Dedifferentiated amniotic fluid mesenchymal stem cell (primary cell): ENCODE data around the gene FEV.

Experiments used
- DNase-seq: peaks from one replicate; pipeline ENCODE4 v3.0.0-alpha.2; 2016; ENCODE audit errors: extremely low spot score

The FEV gene

DNA sequence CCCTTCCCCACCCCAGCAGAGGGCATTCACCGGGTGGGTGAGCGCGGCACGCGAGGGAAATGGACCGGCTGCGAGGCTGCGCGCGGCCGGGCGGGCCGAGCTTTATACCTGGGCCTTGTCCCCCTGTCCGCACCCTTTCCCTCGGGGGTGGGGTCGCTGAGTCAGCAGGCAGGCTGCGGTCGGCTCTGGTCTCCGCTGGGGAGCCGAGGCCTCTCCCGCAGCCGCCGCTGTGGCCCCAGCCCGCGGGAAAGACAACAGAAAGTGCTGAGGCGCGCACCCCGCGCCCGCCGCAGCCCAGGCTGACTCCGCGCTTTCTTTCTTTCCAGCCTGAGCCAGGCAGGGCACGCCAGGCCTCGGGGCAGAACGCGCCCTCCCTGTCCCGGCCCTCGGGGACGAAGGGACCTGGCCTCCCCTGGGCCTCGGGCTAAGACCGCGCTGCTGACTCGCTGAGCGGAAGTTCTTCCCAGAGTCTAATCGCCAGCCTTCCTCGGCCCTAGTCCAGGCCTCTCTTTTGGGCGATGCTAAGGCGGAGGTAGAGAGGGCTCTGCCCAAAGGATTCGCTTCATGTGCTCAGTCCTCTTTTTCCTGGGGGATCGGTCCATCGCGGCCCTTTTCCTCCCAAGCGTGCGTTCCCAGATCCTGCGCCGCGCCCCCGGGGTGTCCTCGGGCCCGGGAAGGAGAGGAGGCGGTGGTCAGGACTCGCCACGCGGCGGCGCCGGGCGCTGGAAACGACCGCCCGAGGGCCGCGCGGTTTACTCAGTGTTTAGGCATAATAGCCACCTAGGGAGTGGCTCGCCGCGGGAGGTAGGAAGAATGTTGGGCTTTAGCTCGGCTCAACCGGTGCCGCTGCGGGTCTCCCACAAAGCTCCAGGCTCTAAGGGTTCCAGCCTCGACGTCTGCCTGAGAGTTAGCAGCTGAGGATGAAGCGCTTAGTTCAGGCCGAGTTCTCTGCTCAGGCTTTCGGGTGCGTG is 8.6 kb upstream of the FEV start, which contains the start of gene CRYBA2:
TSS of gene CRYBA2 (minus strand) at position 78 of the 971 bp plus-strand sequence. CDS start 246 bp downstream, outside the sequence.
- no peak for DNase-seq

DNA sequence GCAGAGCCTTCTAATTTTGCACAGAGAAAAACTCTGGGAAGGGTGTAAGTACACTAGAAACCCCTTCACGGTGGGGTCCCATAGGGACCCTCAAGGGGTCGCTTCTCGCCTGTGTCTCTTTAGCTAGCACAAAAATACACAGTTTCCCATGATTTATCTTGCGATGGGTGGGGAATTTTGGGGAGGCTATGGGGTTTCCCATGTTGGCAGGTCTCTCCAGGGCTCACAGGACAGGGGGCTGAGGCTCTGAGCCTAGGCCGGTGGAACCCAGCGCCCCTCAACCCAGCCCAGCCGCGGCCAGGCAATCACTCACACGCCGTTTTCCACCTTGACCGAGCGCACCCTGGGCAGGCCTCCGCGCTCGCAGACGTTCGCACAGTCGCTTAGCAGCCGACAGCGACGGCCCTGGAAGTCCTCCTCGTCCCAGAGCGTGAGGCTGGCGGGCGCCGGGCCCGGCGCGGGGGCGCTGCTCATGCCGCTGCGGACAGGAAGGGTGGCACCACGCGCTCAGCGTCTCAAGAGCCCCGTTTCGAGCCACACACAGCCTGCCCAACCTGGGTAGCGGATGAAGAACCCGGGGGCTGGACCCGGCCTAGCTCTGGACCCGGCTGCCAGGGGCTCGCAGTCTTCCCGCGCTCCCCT is 7.8 kb upstream of the FEV start:
- DNase-seq, result no peak

DNA sequence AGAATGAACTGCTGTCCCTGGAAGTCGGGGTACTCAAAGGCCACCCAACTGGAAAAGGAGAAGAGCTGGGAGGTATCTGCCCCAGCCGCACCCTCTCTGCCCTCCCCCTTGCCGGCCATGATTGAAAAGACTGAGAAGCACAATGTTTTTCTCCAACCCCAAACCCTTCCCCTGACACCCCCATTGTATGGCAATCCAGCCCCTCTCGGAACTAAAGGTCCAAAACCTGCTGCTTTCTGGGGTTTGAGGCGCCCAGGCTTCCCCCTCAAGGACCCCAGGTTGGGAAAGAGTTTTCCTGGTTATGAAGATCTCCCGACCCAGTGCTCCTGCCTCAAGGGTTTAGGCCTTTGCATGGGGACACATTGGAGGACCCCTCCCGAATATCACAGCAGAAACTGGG is 7.2 kb upstream of the FEV start:
- no peak for DNase-seq

DNA sequence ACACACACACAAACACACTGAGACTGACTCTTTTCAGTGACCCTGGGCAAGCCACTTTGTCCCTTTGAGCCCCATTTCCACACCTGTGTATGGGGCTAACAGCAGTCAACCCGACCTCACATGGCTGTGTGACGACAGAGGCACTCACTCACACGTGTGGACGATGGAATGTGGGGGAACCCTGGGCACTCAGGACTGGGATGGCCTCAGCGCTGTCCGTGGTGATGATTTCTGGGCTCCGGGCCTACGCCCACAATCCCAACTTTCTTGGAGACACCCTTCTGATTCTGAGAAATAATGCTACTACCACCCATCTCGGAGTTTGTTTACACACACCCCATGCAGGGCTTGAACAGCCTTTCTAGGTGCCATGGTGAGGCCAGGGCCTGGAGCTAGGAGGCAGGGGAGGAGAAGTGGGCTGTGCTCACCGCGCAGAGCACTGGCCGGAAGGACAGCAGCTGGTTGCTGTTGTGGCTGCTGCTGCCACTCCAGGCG is 6.7 kb upstream of the FEV start:
- DNase-seq, result no peak

DNA sequence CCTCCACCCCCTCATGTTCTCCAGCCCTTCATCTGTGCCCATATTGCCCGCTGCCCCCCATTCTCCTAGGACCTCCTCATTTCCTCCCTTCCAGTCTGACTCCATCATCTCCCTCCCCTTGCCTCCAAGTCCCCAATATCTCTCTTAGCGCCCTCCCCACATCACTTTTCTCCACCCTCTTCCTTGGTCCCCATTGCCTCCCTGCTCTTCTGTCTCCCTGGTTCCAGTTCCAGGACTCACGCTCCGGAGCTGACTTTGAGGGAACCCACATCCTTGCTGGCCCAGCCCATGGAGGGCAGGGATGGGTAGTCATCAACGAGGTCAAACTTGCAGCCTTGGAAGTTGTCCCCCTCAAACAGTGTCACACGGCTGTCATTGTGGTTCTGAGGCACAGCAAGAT is 5.6 kb upstream of the FEV start:
- no peak for DNase-seq

DNA sequence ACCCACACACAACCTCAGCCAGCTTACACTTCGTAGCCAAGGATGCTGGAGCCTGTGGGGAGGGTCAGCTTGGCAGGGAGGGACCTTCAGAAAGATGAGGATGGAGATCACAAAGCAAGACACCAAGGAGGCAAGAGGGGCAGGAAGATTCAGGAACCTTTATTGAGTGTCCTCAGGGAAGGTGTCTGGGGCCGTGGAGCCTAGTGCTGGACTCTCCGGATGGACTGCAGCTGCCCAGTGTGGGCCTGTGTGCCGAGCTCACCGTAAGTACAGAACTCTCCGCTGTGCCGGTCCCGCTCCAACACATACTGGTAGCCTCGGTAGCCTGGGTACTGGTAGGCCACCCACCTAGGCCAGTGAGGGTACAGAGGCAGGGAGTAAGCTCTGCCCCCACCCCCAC is 5.1 kb upstream of the FEV start:
- DNase-seq, result no peak

DNA sequence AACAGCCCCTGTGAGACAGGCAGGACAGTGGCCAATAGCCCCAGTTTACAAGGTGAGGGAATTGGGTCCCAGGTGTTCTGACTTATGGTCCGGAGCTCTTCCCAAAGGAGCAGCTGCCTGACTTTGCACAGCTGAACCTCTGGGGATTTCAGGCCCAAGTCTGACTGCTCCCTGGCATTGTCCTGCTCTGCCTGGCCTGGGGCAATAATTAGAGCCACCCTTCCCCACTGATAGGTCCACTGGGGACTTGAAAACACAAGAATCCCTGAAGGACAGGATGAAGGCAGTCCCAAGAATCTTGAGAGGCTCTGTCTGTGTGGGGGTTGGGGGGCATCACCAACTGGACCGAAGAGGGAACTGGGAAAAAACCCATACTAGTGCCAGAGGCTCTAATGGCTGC is 3.7 kb upstream of the FEV start:
- DNase-seq, result no peak

DNA sequence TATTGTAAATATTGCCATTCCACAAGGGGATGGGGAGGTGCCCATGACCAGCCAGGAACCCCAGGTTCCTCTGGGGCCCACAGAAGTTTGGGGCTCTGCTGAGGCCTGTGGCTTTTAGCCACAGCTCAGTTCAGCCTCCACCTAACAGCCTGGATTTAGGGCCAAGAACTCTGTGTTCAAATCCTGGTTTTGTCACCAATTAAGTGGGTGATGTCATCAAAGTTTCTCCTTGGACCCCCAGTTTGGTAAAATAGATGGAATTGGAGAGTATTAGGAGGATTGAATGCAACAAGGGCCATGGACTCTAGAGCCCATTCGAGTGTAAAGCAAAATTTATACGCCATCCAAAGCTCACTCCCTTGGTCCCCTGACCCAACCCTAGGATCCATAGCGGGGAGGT is 3.2 kb upstream of the FEV start:
- no peak for DNase-seq

DNA sequence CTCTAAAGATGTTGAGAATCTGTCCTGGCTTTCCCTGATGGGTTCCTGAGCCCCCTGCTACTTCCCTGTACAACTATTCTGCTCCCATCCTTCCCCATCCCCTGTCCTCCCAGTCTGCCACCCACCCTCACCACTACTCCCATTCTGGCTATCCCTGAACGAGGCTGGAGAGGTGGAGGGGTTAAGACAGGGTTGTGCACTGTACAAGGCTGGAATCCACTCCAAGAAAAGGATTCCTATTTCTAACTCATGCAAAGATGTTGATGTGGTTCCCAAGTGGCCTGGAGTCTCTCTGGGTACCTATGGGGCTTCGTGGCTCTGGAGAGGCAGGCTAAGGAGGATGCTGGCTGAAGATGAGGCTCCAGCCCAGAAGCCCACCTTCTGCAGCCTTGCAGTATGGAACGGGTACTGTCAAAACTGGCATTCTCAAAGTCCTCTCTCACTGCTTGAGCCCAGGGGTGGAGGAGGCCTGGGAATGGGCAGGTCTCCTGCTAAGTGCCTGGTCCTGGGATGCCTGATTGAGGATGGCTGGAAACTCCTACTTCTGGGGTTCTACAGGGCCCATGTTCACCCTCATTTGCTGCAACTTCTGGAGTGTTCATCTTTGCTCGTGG is 1.3 kb upstream of the FEV start:
- DNase-seq, result no peak

DNA sequence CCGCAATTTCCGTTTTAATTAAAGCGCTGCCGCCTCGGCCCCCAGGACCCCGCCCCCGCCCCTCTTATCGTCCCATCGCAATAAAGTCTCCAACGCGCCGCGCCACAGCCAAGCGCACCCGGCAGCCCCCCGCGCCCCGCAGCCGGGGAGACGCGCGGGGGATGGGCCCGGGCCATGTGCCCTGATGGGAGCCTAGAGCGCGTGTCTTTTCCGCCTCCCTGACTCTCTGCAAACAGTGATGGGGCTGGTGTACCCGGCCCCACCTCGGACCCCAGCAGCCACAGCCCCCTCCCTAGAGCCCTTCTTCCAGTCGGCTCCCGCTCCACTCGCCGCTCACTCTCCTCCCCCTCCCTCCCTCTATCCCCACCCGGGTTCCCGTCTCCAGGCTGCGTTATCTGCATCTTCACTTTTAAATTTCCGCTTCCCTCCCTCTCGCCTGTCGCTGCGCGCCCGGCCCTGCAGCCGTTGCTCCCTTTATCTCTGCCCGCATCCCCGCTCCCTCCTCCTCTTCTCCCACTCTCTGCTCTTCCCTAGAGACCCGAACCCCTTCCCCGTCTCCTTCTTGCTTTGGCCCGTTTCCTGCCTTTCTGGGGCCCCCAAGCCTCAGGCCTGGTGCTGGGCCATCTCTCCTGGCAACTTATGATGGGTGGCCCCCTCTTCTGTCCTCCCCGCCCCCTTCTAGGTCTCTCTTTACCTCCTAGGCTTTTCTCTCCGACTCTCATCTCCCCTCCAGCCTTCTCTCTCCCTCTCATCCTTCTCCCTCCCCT is 524 bp upstream of the FEV start:
- no peak for DNase-seq

DNA sequence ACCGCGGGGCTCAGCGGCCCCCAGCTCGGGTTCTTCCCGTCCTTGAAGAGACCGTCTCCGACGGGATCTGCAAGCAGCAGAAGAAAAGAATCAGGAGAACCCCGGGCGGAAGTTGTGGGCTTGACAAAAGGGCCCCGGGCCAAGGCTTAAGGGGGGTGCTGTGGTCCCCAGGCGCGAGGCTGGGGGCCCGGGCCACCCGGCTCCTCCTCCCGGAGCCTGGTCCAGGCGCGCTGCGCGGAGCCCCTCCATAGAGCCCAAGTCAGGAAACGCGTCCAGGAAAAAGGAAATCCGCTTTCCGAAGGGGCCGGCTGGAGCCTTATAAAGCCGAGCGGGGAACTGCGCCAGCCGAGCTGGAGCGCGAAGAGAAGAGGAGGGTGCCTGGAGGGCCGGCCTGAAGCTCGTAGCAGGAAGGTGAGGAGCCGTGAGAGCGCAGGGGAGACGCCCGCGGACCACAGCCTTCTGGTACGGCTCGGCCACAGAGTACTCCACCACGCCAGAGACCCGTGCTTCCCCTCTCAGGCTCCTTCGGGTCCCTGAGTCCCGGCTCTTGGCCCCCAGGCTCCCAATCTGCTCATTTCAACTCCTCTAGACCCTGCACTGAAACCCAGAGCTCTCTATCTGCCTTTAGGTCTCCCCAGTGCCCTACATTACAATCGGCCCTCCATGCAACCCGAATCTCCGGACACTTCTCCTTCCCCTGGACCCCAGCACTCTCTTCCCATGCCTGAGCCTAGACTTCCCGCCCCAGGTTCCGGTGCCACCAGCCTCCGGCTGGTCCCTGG is 554 bp downstream of the FEV start:
- no peak for DNase-seq

DNA sequence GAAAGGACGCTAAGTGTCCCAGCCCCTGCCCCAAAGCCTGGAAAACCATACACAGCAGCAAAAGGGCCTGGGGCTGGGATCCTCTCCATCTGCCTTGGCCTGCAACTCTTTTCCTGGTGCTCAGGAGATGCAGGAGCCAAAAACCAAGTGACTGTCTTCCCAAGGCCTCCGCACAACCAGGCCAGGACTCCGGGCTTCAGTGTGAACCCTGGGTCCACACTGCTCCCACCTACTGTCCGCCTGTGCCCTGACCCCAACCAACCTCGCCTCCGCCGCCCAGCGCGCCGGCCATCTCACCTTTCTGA is 1.1 kb downstream of the FEV start:
- DNase-seq, result no peak

DNA sequence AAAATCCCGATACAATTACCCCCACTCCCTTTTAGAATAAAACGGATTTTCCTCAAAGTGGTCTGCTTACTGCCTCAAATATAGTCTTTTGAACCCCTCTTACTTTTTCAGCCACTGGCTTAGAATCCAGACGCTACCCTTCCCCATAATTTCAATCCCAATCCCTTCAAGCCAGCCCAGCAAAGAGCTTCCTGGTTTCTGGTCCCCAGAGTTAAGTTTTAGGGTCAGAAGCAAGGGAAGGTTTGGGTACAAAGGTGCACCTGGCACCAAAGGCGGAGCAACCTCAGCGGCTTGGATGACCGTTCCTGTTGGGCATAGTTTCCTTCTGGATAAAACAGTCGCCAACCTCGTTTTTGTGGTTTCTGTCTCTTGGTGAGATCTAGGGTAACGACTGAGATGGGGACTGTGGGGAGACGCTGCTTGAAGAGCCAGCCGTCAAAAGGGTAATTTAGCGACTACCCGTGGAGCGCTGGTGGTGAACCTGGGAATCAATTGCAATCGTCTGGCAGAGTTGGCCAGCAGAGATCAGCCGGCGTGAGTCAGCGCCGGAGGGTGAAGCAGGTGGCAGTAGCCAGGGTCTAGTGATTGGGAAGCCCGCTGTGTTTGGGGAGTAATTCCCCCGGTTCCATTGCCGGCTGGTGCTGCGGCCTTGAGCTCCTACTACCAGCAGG is 1.6 kb downstream of the FEV start:
- DNase-seq, result no peak

DNA sequence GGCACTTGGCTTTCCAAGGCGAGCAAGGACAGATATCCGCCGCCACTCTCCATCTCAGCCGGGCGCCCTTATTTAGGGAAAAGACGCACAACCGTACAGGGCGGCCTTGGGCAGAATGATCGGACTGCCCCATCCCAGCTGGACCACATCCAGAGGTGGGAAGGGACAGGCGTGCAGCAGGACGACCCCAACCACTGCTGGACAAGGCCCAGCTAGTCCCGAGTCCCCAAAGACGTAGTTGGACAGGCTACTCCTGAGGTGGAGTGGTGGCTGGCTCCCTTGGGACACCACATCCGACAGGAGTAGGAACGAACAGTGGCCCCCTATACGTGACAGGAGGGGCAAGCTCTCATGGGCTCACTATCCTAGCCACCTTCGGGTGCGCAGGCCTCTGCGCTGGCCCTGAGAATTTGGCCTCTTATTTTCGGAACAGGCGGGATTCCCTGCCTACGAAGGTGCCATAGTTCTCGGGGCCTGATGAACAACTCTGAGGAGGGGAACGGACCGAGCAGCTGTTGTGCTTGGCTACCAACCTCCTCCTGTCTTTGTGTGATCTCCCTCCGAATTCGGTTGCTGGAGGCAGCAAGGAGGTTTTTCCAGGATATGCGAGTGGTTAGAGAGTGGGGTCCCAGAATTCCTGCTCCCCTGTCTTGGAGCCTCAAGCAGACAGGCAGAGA is 2.3 kb downstream of the FEV start:
- DNase-seq, result no peak

DNA sequence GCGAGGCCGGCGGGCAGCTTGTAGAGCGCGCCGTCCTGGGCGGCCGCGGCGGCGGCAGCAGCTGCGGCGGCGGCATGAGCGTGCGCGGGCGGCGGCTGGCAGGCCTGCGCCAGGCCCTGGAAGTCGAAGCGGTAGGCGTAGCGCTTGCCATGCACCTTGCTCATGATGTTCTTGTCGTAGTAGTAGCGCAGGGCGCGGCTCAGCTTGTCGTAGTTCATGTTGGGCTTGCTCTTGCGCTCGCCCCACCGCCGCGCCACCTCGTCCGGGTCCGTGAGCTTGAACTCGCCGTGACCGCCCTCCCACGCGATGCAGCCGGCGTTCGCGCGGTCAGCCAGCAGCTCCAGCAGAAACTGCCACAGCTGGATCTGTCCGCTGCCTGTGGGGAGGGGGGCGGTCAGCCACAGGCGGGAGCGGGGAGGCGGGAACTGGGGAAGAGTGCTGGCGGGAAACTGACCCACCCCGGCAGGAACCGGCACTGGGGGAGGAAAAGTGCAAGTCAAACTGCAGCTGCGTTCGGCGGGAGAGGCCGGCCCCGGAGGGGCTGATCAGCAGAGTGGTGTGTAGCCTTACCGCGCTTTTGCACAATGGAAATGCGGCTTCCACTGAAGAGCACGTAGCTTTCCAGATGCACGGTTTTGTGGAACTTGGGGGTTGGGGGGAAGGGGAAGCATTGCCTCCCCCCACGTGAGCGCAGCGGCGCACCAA is 3.0 kb downstream of the FEV start:
- DNase-seq, result no peak

DNA sequence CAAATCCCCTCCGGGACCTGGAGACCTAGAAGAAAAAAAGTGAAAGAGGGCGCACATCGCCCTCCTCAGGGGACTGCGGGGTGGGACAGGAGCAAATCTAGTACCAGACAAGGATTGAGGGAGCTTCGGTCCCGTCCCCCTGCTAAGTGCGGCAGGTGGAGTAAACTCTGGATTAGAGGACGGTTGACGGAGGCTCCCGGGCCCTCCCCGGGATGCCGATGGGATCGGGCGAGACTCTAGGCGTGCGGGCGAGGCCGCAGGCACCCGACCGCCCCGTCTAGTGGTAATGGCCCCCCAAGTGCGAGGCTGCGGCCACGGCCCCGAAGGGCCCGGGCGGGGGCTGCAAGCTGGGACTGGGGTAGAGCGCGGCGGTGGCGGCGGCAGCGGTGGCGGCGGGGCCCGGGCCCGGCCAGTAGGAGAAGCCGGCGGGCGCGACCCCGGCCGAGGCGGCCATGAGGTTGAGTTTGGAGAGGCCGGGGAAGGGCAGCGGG is 3.5 kb downstream of the FEV start:
- no peak for DNase-seq

DNA sequence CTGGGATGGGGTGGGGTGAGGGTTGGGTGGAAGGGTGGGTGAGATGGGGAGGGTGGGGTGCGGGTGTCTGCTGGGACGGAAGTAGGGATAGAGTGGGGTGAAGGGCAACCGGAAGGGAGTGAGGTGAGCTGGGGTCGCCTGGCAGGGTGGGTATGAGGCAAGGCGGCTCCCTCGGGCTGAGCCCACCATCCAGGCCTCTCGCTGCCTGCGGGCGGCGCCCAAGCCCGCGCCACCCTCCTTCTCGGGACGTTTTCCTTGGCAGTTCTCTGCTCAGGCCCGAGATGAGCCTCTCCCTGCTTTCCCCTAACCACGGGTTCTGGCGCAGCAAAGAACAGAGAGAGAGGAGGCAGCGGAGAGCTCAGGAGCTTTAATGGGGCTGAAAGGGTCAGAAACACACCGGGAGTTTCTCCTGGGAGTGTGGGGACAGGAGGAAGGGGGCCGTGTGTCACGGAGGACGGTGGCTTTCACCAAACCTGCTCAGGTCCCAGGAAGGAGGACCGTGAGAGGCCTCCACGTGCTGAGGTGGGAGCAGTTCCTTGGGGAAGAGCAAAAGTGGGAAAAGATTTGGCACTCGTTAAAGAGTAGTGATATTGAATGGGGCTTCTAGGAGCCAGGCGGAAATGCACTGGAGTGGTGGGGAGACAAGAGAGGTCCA is 4.1 kb downstream of the FEV start:
- DNase-seq, result no peak

DNA sequence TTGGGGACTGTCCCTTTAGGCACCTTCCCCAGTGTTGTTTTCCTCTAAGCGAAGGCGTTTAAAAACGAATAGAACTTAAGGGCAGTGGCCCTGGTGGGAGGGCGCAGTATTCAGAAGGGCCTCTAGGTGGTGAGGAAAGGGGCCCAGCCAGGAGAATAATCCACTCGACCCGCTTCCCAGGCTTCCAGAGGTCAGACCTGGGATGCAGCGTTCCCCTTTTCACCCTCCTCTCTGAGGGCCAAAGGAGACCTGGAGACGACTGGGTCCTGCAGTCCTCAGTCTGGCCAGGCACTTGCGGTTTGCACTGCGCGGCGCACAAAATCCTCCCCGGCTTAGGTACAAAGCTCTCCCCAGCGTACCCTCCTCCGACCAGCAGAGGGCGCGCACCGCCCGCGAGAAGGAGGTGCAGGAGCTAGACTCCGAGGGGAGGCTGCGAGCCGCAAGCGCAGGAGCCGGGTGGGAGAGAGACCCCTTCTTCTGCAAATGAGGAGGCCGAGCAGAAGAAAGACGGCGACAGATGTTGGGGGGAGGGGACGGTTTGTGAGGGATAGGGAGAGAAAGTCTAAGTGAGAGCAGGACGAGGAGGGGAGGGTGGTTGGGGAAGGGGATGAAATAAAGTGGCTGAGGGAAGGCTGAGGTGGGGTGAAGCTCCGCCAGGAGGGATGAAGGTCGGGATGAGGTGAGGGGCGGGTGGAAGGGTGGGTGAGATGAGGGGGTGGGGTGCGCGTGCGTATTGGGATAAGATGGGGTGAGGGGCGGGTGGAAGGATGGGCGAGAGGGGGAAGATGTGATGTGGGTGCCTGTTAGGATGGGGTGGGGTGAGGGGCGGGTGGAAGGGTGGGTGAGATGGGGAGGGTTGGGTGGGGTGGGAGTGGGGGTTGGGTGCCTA is 4.9 kb downstream of the FEV start:
- DNase-seq, result peak; percentile 65
